SH-SY5Y (cell line): ENCODE data around the gene CACHD1.

Source experiments
- GATA2 ChIP-seq: IDR thresholded peaks from 2 replicates; pipeline ENCODE4 v1.6.1; 2011; ENCODE audit warnings: mild to moderate bottlenecking, low read depth, low read length
- GATA3 ChIP-seq: IDR thresholded peaks from 2 replicates; pipeline ENCODE4 v1.6.1; 2011; ENCODE audit warnings: low read depth, mild to moderate bottlenecking, low read length, moderate library complexity

The CACHD1 gene

GRCh38 chr1:64550946-64551605, 81.1 kb downstream of the CACHD1 start:
- TF ChIP-seq GATA3 (no peak), GATA2 (no peak)

GRCh38 chr1:64553285-64553684, 83.4 kb downstream of the CACHD1 start:
- TF ChIP-seq GATA2 (no peak), GATA3 (no peak)

GRCh38 chr1:64555947-64556346, 86.0 kb downstream of the CACHD1 start:
- TF ChIP-seq GATA2: no peak
- no peak for TF ChIP-seq GATA3

GRCh38 chr1:64561993-64562392, 92.1 kb downstream of the CACHD1 start:
- no peak for TF ChIP-seq GATA2
- TF ChIP-seq GATA3: no peak

GRCh38 chr1:64563958-64564565, 94.1 kb downstream of the CACHD1 start:
- TF ChIP-seq GATA3 (no peak), GATA2 (no peak)

- TF ChIP-seq GATA2: no peak
- TF ChIP-seq GATA3: no peak
Observed at GRCh38 chr1:64564891-64565290, 95.0 kb downstream of the CACHD1 start.

GRCh38 chr1:64567426-64568170, 97.7 kb downstream of the CACHD1 start:
- TF ChIP-seq GATA2: no peak
- TF ChIP-seq GATA3: no peak

GRCh38 chr1:64568171-64568450, 98.2 kb downstream of the CACHD1 start:
- TF ChIP-seq GATA2 (no peak), GATA3 (no peak)

GRCh38 chr1:64569411-64569810, 99.5 kb downstream of the CACHD1 start:
- TF ChIP-seq GATA3 (no peak), GATA2 (no peak)

GRCh38 chr1:64570267-64570855, 100.4 kb downstream of the CACHD1 start:
- TF ChIP-seq GATA2: no peak
- no peak for TF ChIP-seq GATA3

GRCh38 chr1:64572222-64572900, 102.4 kb downstream of the CACHD1 start:
- TF ChIP-seq GATA3: no peak
- no peak for TF ChIP-seq GATA2

GRCh38 chr1:64574301-64574700, 104.4 kb downstream of the CACHD1 start:
- TF ChIP-seq GATA2 (no peak), GATA3 (no peak)

- TF ChIP-seq GATA3: no peak
- TF ChIP-seq GATA2: no peak
Observed at GRCh38 chr1:64575881-64576676, 106.2 kb downstream of the CACHD1 start.

- TF ChIP-seq GATA3 (no peak), GATA2 (no peak)
Observed at GRCh38 chr1:64578270-64578973, 108.5 kb downstream of the CACHD1 start.
